HepG2 (cell line): ENCODE results near the gene DNAH8. TPM values are rescaled to one million over a fixed set of nuclear protein-coding genes. Genes with fewer than 3 reads are reported as not detected.

Source experiments
- ATAC-seq: fragments of 200-7000 bp; cut with Tn5 transposase; 3 replicates; pipeline ENCODE4 v1.9.1; 2020; ENCODE audit warnings: mild to moderate bottlenecking, moderate library complexity
- BruUV-seq: library from RNA; stranded (reverse); fragments of 400-500 nt; replicated peaks from 2 replicates; lab custom pipeline; 2021; lab: Mats Ljungman, UMichigan
- CTCF ChIA-PET: fragments of 300-600 bp; formaldehyde crosslinking; extraction: SDS; loops from one replicate; lab custom pipeline; 2021; ENCODE audit warnings: low total read pairs, inconsistent platforms, low intra/inter-chr PET ratio; lab: Yijun Ruan, JAX
- POLR2A ChIA-PET: fragments of 350-600 bp; sonication (Branson Sonifier 250); formaldehyde crosslinking; loops from one replicate; lab custom pipeline; 2020; ENCODE audit warnings: antibody characterized with exemption, inconsistent platforms; lab: Yijun Ruan, JAX
- DNase-seq: peaks from one replicate; pipeline ENCODE4 v3.0.0-alpha.2; 2015; ENCODE audit warnings: low spot score
- FAIRE-seq: peaks from 3 replicates; lab custom pipeline; 2011; peaks lifted over from hg19 to GRCh38; lab: Jason Lieb, UNC
- H2AFZ ChIP-seq: one replicate; pipeline ENCODE4 v1.6.1; 2011; ENCODE audit warnings: low read length, inconsistent platforms
- H3K27ac ChIP-seq: fragments of 300-600 bp; 3 replicates; pipeline ENCODE4 v1.8.0; 2011; ENCODE audit warnings: mixed run types, mild to moderate bottlenecking, mixed read lengths, low read length, inconsistent platforms; ENCODE audit not compliant: insufficient read depth; ENCODE audit errors: extremely low read length
- H3K27me3 ChIP-seq, 2 experiments: fragments of 200-600 bp in 1 of 2; 2 replicates in 1 of 2; 3 replicates in 1 of 2; pipeline versions ENCODE4 v1.6.0 to v1.8.0; 2011; ENCODE audit warnings: low read length in 2 of 2, mild to moderate bottlenecking in 2 of 2, moderate library complexity in 2 of 2, inconsistent platforms in 1 of 2; ENCODE audit not compliant: insufficient read depth in 2 of 2, control insufficient read depth in 1 of 2
- H3K36me3 ChIP-seq, 2 experiments: fragments of 200-600 bp in 1 of 2; replicated peaks in 1 of 2; 2 replicates in 1 of 2; 3 replicates in 1 of 2; pipeline versions ENCODE4 v1.5.1 to v1.8.0; 2011; ENCODE audit warnings: low read length in 2 of 2, inconsistent platforms in 1 of 2; ENCODE audit not compliant: insufficient read depth in 2 of 2, control insufficient read depth in 1 of 2
- H3K4me1 ChIP-seq: 2 replicates; pipeline ENCODE4 v1.5.1; 2012; ENCODE audit warnings: low read length, inconsistent platforms; ENCODE audit not compliant: insufficient read depth
- H3K4me2 ChIP-seq: 2 replicates; pipeline ENCODE4 v1.6.0; 2011; ENCODE audit warnings: low read depth, low read length, inconsistent platforms
- H3K4me3 ChIP-seq, 3 experiments: fragments of 200-600 bp in 1 of 3; sonication (generic), shearing (Covaris generic) in 1 of 3; replicated peaks in 1 of 3; 2 replicates each; pipeline ENCODE4 v1.5.1; 2011 to 2016; ENCODE audit warnings: low read length in 3 of 3, inconsistent platforms in 2 of 3, low read depth in 2 of 3, mild to moderate bottlenecking in 2 of 3, control low read depth in 1 of 3, mixed read lengths in 1 of 3; ENCODE audit not compliant: insufficient read depth in 1 of 3
- H3K79me2 ChIP-seq: one replicate; pipeline ENCODE4 v1.6.1; 2011; ENCODE audit warnings: low read length, inconsistent platforms; ENCODE audit not compliant: insufficient read depth
- H3K9ac ChIP-seq: 2 replicates; pipeline ENCODE4 v1.6.0; 2011; ENCODE audit warnings: mild to moderate bottlenecking, low read depth, low read length, inconsistent platforms; ENCODE audit not compliant: insufficient read depth
- H3K9me3 ChIP-seq: 2 replicates; pipeline ENCODE4 v1.5.1; 2012; ENCODE audit warnings: mild to moderate bottlenecking, low read length
- H4K20me1 ChIP-seq: 2 replicates; pipeline ENCODE4 v1.6.0; 2011; ENCODE audit warnings: inconsistent platforms, mild to moderate bottlenecking, low read length, moderate library complexity; ENCODE audit not compliant: insufficient read depth
- HES4 ChIP-seq: sonication (generic); formaldehyde crosslinking; IDR thresholded peaks from 2 replicates; pipeline ENCODE4 v1.9.0; 2021; ENCODE audit warnings: mild to moderate bottlenecking, missing genetic modification reagents, borderline replicate concordance
- HNF4A ChIP-seq: sonication (generic); formaldehyde crosslinking; IDR thresholded peaks from 2 replicates; pipeline ENCODE4 v1.4.0; 2020; ENCODE audit warnings: missing genetic modification reagents
- MIER2 ChIP-seq: IDR thresholded peaks from 2 replicates; pipeline ENCODE4 v1.6.1; 2016; ENCODE audit warnings: missing biosample characterization, missing genetic modification reagents
- PHF21A ChIP-seq: sonication (generic); formaldehyde crosslinking; IDR thresholded peaks from 2 replicates; pipeline ENCODE4 v1.5.0; 2020; ENCODE audit warnings: mild to moderate bottlenecking, missing genetic modification reagents
- ZNF143 ChIP-seq: sonication (generic); formaldehyde crosslinking; IDR thresholded peaks from 2 replicates; pipeline ENCODE4 v1.4.0; 2020; ENCODE audit warnings: missing genetic modification reagents
- ZNF234 ChIP-seq: sonication (generic); formaldehyde crosslinking; conservative IDR thresholded peaks from 2 replicates; pipeline ENCODE4 v1.5.1; 2020; ENCODE audit warnings: mild to moderate bottlenecking, missing genetic modification reagents
- ZNF350 ChIP-seq: sonication (generic); formaldehyde crosslinking; IDR thresholded peaks from 2 replicates; pipeline ENCODE4 v1.4.0; 2020; ENCODE audit warnings: mild to moderate bottlenecking, low read depth, missing genetic modification reagents, borderline replicate concordance
- ZNF484 ChIP-seq: sonication (generic); formaldehyde crosslinking; IDR thresholded peaks from 2 replicates; pipeline ENCODE4 v1.5.1; 2020; ENCODE audit warnings: mild to moderate bottlenecking, low read depth, missing genetic modification reagents, borderline replicate concordance
- ZNF839 ChIP-seq: sonication (generic); formaldehyde crosslinking; IDR thresholded peaks from 2 replicates; pipeline ENCODE4 v1.4.0; 2020; ENCODE audit warnings: missing genetic modification reagents, mild to moderate bottlenecking, borderline replicate concordance
- WGBS: methylation state at CpG from one replicate; pipeline ENCODE4 v1.1.6; 2017; ENCODE audit warnings: low lambda C conversion rate; 5-methylcytosine and 5-hydroxymethylcytosine counted together
- in situ Hi-C: cut with HindIII; loops from 2 replicates; pipeline ENCODE4 v1.10.0; 2017; ENCODE audit warnings: low pct_unique_long_range_greater_than_20kb; ENCODE audit not compliant: extremely low pct_ligation_motif_present
- intact Hi-C: fragments of 100-400 bp; cut with micrococcal nuclease; formaldehyde crosslinking; loops from one replicate; pipeline ENCODE4 v1.10.0; 2022; ENCODE audit not compliant: unreplicated experiment
- polyA plus RNA-seq, 8 experiments: library from polyadenylated mRNA; depleted of rRNA in 3 of 8; stranded (reverse) in 7 of 8; unstranded in 1 of 8; fragments of >200 nt; fragmentation: Illumina TruSeq in 4 of 8; extraction: Trizol in 4 of 8; gene quantifications; 2 replicates each; pipeline versions ENCODE4 v1.2.1 to v1.2.3, GENCODE V29; 2011 to 2016; ENCODE audit warnings: low read depth in 4 of 8, missing spikeins in 1 of 8, mixed read lengths in 1 of 8; ENCODE audit not compliant: insufficient read depth in 1 of 8
- total RNA-seq, 5 experiments: library from RNA; depleted of rRNA; stranded (reverse); fragments of >200 nt; fragmentation: Illumina TruSeq; extraction: Trizol; gene quantifications; 2 replicates each; pipeline ENCODE4 v1.2.3, GENCODE V29; 2016; ENCODE audit warnings: low read depth in 1 of 5
- TF ChIP-seq, protein P1 (sequence below): sonication (generic); formaldehyde crosslinking; IDR thresholded peaks from 2 replicates; pipeline ENCODE4 v1.5.1; 2020; ENCODE audit warnings: mild to moderate bottlenecking, missing genetic modification reagents, moderate library complexity

The DNAH8 gene
- total and polyA plus RNA-seq, 2 of the 13 experiments (the other 11 are each of a cell fraction or from before 2014, with no cell fraction given): not detected

DNA sequence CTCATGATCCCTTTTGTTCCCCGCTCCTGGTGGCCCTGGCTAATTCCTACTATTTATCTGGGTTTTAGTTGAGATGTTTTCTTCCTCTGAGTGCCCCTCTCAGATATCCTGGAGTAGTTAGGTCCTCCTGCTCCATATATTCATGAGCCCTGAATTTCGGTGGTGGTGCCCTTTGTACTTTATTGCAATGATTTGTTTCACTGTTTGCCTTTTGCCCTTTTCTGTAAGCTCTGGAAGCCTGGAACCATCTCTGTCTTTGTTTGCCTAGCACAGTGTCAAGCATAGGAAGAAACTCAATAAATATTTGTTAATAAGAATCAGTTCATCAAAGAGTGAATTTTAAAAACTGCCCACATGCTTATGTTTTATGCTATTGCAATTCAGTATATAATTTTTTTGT, 144.9 kb downstream of the DNAH8 start:
- intact Hi-C loops: no loop called here
- TF ChIP-seq, protein P1, sequence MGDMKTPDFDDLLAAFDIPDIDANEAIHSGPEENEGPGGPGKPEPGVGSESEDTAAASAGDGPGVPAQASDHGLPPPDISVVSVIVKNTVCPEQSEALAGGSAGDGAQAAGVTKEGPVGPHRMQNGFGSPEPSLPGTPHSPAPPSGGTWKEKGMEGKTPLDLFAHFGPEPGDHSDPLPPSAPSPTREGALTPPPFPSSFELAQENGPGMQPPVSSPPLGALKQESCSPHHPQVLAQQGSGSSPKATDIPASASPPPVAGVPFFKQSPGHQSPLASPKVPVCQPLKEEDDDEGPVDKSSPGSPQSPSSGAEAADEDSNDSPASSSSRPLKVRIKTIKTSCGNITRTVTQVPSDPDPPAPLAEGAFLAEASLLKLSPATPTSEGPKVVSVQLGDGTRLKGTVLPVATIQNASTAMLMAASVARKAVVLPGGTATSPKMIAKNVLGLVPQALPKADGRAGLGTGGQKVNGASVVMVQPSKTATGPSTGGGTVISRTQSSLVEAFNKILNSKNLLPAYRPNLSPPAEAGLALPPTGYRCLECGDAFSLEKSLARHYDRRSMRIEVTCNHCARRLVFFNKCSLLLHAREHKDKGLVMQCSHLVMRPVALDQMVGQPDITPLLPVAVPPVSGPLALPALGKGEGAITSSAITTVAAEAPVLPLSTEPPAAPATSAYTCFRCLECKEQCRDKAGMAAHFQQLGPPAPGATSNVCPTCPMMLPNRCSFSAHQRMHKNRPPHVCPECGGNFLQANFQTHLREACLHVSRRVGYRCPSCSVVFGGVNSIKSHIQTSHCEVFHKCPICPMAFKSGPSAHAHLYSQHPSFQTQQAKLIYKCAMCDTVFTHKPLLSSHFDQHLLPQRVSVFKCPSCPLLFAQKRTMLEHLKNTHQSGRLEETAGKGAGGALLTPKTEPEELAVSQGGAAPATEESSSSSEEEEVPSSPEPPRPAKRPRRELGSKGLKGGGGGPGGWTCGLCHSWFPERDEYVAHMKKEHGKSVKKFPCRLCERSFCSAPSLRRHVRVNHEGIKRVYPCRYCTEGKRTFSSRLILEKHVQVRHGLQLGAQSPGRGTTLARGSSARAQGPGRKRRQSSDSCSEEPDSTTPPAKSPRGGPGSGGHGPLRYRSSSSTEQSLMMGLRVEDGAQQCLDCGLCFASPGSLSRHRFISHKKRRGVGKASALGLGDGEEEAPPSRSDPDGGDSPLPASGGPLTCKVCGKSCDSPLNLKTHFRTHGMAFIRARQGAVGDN (CRISPR knock-in tag): no peak
- TF ChIP-seq ZNF234 (CRISPR knock-in tag) (no peak), HNF4A (CRISPR knock-in tag) (peak; percentile 46; the same call in 1 of the 2 replicates), HES4 (CRISPR knock-in tag) (no peak), ZNF839 (CRISPR knock-in tag) (no peak), ZNF143 (no peak), MIER2 (CRISPR knock-in tag) (no peak), ZNF484 (no peak), PHF21A (CRISPR knock-in tag) (0 out of 2 replicates have a peak, but pooled peaks have one; percentile 27), ZNF350 (CRISPR knock-in tag) (no peak)
- no peaks in the 10 kb centered on the region for H4K20me1 ChIP-seq
- CTCF ChIA-PET: no interaction called here
- FAIRE-seq (no peak), DNase-seq (peak; percentile 16), ATAC-seq (peak; percentile 35; the same call in 2 of the 3 replicates)
- H3K36me3 ChIP-seq: no peaks in the 10 kb centered on the region
- in situ Hi-C loops: no loop called here
- POLR2A ChIA-PET: no interaction called here
- H3K4me2 ChIP-seq: no peak overlapping the region
- no peaks in the 10 kb centered on the region for H3K79me2 ChIP-seq
- no peak overlapping the region for H3K27ac ChIP-seq
- no TSS peak for BruUV-seq
- no peaks in the 10 kb centered on the region for H3K9me3 ChIP-seq
- WGBS: 48% methylated on average over 2 of the region's 2 CpGs
- no peak overlapping the region for H2AFZ ChIP-seq
- H3K4me3 ChIP-seq: no peak overlapping the region
- H3K27me3 ChIP-seq: no peaks in the 10 kb centered on the region
- peaks cover 9% of the 10 kb centered on the region for H3K4me1 ChIP-seq
- no peak overlapping the region for H3K9ac ChIP-seq
